T-cell (primary cell): ENCODE results near the gene IDS. TPM values are rescaled to one million over a fixed set of nuclear protein-coding genes. Genes with fewer than 3 reads are reported as not detected.
A peak's percentile ranks its signal among the peaks of the same experiment; 100 is the strongest.

Source experiments
- ATAC-seq, 4 experiments: fragments of 200-7000 bp in 3 of 4; fragments of 150-1000 bp in 1 of 4; cut with Tn5 transposase; replicated peaks in 1 of 4; 1 replicate in 3 of 4; 2 replicates in 1 of 4; pipeline ENCODE4 v1.10.0; 2021; ENCODE audit warnings: moderate library complexity in 3 of 4, mild to moderate bottlenecking in 2 of 4, moderate number of reproducible peaks in 1 of 4
- CTCF ChIA-PET, 2 donors: fragments of 300-600 bp; sonication (Branson Sonifier 250); formaldehyde crosslinking; loops; one replicate each; lab custom pipeline; 2022; ENCODE audit warnings: antibody characterized with exemption in 2 of 2; lab: Charles Lee
- POLR2A ChIA-PET, 2 donors: fragments of 300-600 bp; sonication (Branson Sonifier 250); formaldehyde crosslinking; loops; one replicate each; lab custom pipeline; 2022; ENCODE audit warnings: antibody characterized with exemption in 2 of 2; lab: Charles Lee
- DNase-seq, 35 experiments: peaks; one replicate each; pipeline versions ENCODE4 v3.0.0 to v3.0.0-alpha.2; 2013 to 2023
- H3K27ac ChIP-seq: one replicate; pipeline ENCODE4 v1.5.1; 2013; ENCODE audit warnings: low read length
- H3K27me3 ChIP-seq, 2 experiments: replicated peaks in 1 of 2; 1 replicate in 1 of 2; 2 replicates in 1 of 2; pipeline versions ENCODE4 v1.6.1 to v1.7.0; 2013; ENCODE audit warnings: low read length in 1 of 2, mixed read lengths in 1 of 2; ENCODE audit not compliant: control insufficient read depth in 2 of 2, insufficient read depth in 2 of 2; ENCODE audit errors: extremely low read depth in 1 of 2
- H3K36me3 ChIP-seq, 2 donors: 1 replicate in 1 of 2; 2 replicates in 1 of 2; pipeline versions ENCODE4 v1.6.1 to v1.7.0; 2013; ENCODE audit warnings: low read length in 1 of 2; ENCODE audit not compliant: control insufficient read depth in 2 of 2, insufficient read depth in 1 of 2; ENCODE audit errors: extremely low read depth in 1 of 2
- H3K4me1 ChIP-seq, 2 experiments: 1 replicate in 1 of 2; 2 replicates in 1 of 2; pipeline versions ENCODE4 v1.6.1 to v1.7.0; 2013; ENCODE audit warnings: low read length in 2 of 2, mixed read lengths in 1 of 2; ENCODE audit not compliant: insufficient read depth in 2 of 2, control insufficient read depth in 1 of 2; ENCODE audit errors: extremely low read depth in 1 of 2
- H3K4me3 ChIP-seq, 2 donors: 1 replicate in 1 of 2; 2 replicates in 1 of 2; pipeline versions ENCODE4 v1.5.1 to v1.7.0; 2013; ENCODE audit warnings: mild to moderate bottlenecking in 2 of 2, low read length in 1 of 2, moderate library complexity in 1 of 2; ENCODE audit not compliant: control insufficient read depth in 1 of 2; ENCODE audit errors: extremely low read depth in 1 of 2
- H3K9me3 ChIP-seq: 2 replicates; pipeline ENCODE4 v1.7.0; 2013
- H3K27ac Mint-ChIP-seq, 2 donors: one replicate each; pipeline ENCODE4 v1.8.0; 2020 to 2021; ENCODE audit warnings: mild to moderate bottlenecking in 2 of 2, mixed read lengths in 2 of 2
- H3K27me3 Mint-ChIP-seq, 2 donors: one replicate each; pipeline ENCODE4 v1.8.0; 2021 to 2022; ENCODE audit warnings: mixed read lengths in 2 of 2
- H3K36me3 Mint-ChIP-seq: one replicate; pipeline ENCODE4 v1.8.0; 2021; ENCODE audit warnings: mixed read lengths
- H3K4me1 Mint-ChIP-seq, 3 donors: one replicate each; pipeline ENCODE4 v1.8.0; 2020 to 2022; ENCODE audit warnings: mixed read lengths in 3 of 3, mild to moderate bottlenecking in 1 of 3
- H3K4me3 Mint-ChIP-seq, 3 donors: one replicate each; pipeline ENCODE4 v1.8.0; 2020 to 2022; ENCODE audit warnings: mild to moderate bottlenecking in 3 of 3, mixed read lengths in 3 of 3, moderate library complexity in 3 of 3
- H3K9me3 Mint-ChIP-seq, 3 donors: one replicate each; pipeline ENCODE4 v1.8.0; 2020 to 2022; ENCODE audit warnings: mixed read lengths in 3 of 3
- WGBS: methylation state at CpG from one replicate; pipeline ENCODE4 v1.1.5; 2013; ENCODE audit warnings: missing lambda C conversion rate; ENCODE audit not compliant: insufficient coverage; 5-methylcytosine and 5-hydroxymethylcytosine counted together
- total RNA-seq, 35 experiments: library from RNA in 6 of 35; stranded (reverse) in 6 of 35; fragments of 120-200 nt in 1 of 35; gene quantifications; one replicate each; pipeline versions ENCODE4 v1.2.1 to v1.2.4 and lab custom pipeline; 2013 to 2026

The IDS gene
- total RNA-seq, 5 donors from 2014 or later (not counting 1 experiment from before 2014, with no cell fraction given): 152 to 402 (median 182) TPM

GRCh38 chrX:149499766-149500165, 5.3 kb downstream of the IDS start:
- no peaks in the 10 kb centered on the region for H3K9me3 ChIP-seq
- Mint-ChIP-seq H3K36me3 (peaks cover 20% of the 10 kb centered on the region), H3K9me3 (no peaks in the 10 kb centered on the region), H3K4me1 (peaks cover 26 to 32% (median 30%) of the 10 kb centered on the region in 3 donors), H3K27me3 (peaks cover 0 to 3% of the 10 kb centered on the region in 2 donors), H3K4me3 (no peak overlapping the region), H3K27ac (no peak overlapping the region)
- ChIA-PET POLR2A (interaction anchor here in 1 of 2 donors (0.6 to 7.5 kb wide), 7 partner anchors 9 to 833 kb away, joined by 3 to 111 read pairs (median 5); partner anchors contain the start of gene EOLA1), CTCF (no interaction called here)
- no peaks in the 10 kb centered on the region for H3K27me3 ChIP-seq
- H3K4me3 ChIP-seq: no peak overlapping the region
- H3K4me1 ChIP-seq: peaks cover 0 to 23% of the 10 kb centered on the region in 2 experiments
- H3K36me3 ChIP-seq: peaks cover 4 to 75% of the 10 kb centered on the region in 2 donors
- WGBS: 86% methylated on average over 1 of the region's 5 CpGs
- ATAC-seq (no peak), DNase-seq (no peak)
- no peak overlapping the region for H3K27ac ChIP-seq

DNA sequence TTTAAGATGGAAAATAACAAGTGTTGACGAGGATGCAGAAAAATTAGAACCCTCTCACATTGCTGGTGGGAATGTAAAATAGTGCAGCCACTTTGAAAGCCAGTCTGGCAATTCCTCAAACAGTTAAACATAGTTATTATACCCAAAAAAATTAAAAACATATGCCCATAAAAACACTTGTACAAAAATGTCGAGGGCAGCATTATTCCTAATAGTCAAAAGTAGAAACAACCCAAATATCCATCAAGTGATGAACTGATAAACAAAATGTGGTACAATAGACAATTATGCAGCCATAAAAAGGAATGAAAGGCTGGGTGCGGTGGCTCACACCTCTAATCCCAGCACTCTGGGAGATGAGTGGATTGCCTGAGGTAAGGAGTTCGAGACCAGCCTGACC, 6.3 kb downstream of the IDS start:
- H3K27ac Mint-ChIP-seq: no peak overlapping the region
- no peak overlapping the region for H3K4me3 Mint-ChIP-seq
- POLR2A ChIA-PET: interaction anchor here in 1 of 2 donors (0.6 to 7.5 kb wide), 2 partner anchors 15 to 41 kb away, joined by 5 to 111 read pairs; partner anchors contain the start of gene EOLA1

GRCh38 chrX:149497626-149498025, 7.5 kb downstream of the IDS start:
- Histone ChIP-seq H3K4me1 (peaks cover 0 to 17% of the 10 kb centered on the region in 2 experiments), H3K36me3 (peaks cover 4 to 94% of the 10 kb centered on the region in 2 donors), H3K27ac (no peak overlapping the region), H3K9me3 (no peaks in the 10 kb centered on the region), H3K27me3 (no peaks in the 10 kb centered on the region), H3K4me3 (no peak overlapping the region)
- ATAC-seq (no peak), DNase-seq (no peak)
- Mint-ChIP-seq H3K4me3 (no peak overlapping the region), H3K27me3 (no peaks in the 10 kb centered on the region), H3K9me3 (no peaks in the 10 kb centered on the region), H3K27ac (peak overlapping the region in 1 of 2 donors; percentile 28), H3K36me3 (peaks cover 20% of the 10 kb centered on the region), H3K4me1 (peaks cover 21 to 31% (median 23%) of the 10 kb centered on the region in 3 donors)
- CTCF ChIA-PET: no interaction called here
- POLR2A ChIA-PET: interaction anchor here in 1 of 2 donors (1.3 kb wide), 1 partner anchor 42 kb away, joined by 4 read pairs; no protein-coding TSS in a partner anchor
- WGBS: no CpG with 5 or more reads among the region's 2 CpGs

More for the DNA sequence above, 6.3 kb downstream of the IDS start:
- no peaks in the 10 kb centered on the region for H3K27me3 ChIP-seq
- peaks cover 0 to 20% of the 10 kb centered on the region in 2 experiments for H3K4me1 ChIP-seq
- DNase-seq: no peak
- ATAC-seq: no peak
- no CpG with 5 or more reads among the region's 4 CpGs for WGBS
- peaks cover 4 to 85% of the 10 kb centered on the region in 2 donors for H3K36me3 ChIP-seq
- Mint-ChIP-seq H3K4me1 (peaks cover 21 to 32% (median 26%) of the 10 kb centered on the region in 3 donors), H3K9me3 (no peaks in the 10 kb centered on the region), H3K36me3 (peaks cover 20% of the 10 kb centered on the region), H3K27me3 (no peaks in the 10 kb centered on the region)
- H3K9me3 ChIP-seq: no peaks in the 10 kb centered on the region
- CTCF ChIA-PET: interaction anchor here in 1 of 2 donors (0.6 kb wide), 1 partner anchor 216 kb away, joined by 3 read pairs; no protein-coding TSS in a partner anchor
- no peak overlapping the region for H3K4me3 ChIP-seq
- no peak overlapping the region for H3K27ac ChIP-seq

GRCh38 chrX:149497054-149497453, 8.1 kb downstream of the IDS start:
- H3K27ac Mint-ChIP-seq: no peak overlapping the region
- Histone ChIP-seq H3K9me3 (no peaks in the 10 kb centered on the region), H3K4me3 (no peak overlapping the region), H3K4me1 (peaks cover 0 to 11% of the 10 kb centered on the region in 2 experiments), H3K27me3 (no peaks in the 10 kb centered on the region), H3K36me3 (peaks cover 4 to 95% of the 10 kb centered on the region in 2 donors), H3K27ac (no peak overlapping the region)
- no peaks in the 10 kb centered on the region for H3K9me3 Mint-ChIP-seq
- H3K36me3 Mint-ChIP-seq: peaks cover 20% of the 10 kb centered on the region
- WGBS: no CpG with 5 or more reads among the region's 1 CpG
- H3K27me3 Mint-ChIP-seq: no peaks in the 10 kb centered on the region
- peaks cover 16 to 25% (median 17%) of the 10 kb centered on the region in 3 donors for H3K4me1 Mint-ChIP-seq
- no peak overlapping the region for H3K4me3 Mint-ChIP-seq
- ChIA-PET CTCF (interaction anchor here in 1 of 2 donors (2.1 kb wide), 1 partner anchor 43 kb away, joined by 4 read pairs; no protein-coding TSS in a partner anchor), POLR2A (interaction anchor here (0.7 to 1.7 kb wide), 5 partner anchors 10 to 43 kb away, joined by 3 to 10 read pairs (median 4); partner anchors contain the start of gene EOLA1 (in 1 of the 2))
- DNase-seq (no peak), ATAC-seq (no peak)

DNA sequence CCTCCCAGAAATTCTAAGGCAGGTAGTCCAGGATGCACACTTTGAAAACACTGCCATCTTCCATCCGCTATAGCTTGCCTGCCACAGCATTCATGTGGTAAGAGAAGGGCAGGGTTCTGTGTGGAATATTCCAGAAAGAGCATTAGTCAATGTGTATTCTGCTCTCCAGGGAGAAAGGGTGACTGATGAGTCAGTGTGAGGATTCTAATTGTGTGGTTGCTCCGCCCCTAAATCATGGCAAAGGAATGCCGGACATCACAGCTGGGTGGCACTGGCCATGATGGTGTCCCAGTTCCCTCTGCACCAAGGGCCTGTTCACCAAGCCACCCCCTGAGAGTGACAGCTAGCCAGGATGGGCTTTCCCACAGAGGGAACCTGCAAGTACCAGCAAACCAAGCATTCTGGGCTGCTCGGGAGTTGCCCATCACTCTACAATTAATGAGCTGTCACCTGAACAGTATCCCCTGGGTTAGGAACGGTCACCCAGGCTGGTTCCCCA, 9.5 kb downstream of the IDS start:
- Histone ChIP-seq H3K27me3 (no peaks in the 10 kb centered on the region), H3K4me1 (peaks cover 0 to 4% of the 10 kb centered on the region in 2 experiments), H3K27ac (no peak overlapping the region), H3K9me3 (no peaks in the 10 kb centered on the region), H3K4me3 (no peak overlapping the region), H3K36me3 (peaks cover 0 to 94% of the 10 kb centered on the region in 2 donors)
- ChIA-PET CTCF (interaction anchor here in 1 of 2 donors (2.1 kb wide), 1 partner anchor 44 kb away, joined by 4 read pairs; no protein-coding TSS in a partner anchor), POLR2A (interaction anchor here (1.1 to 1.7 kb wide), 2 partner anchors 9 to 45 kb away, joined by 3 to 10 read pairs; partner anchors contain the start of gene EOLA1 (in 1 of the 2))
- 100% methylated on average over 2 of the region's 5 CpGs for WGBS
- H3K9me3 Mint-ChIP-seq: no peaks in the 10 kb centered on the region
- DNase-seq: no peak
- no peaks in the 10 kb centered on the region for H3K27me3 Mint-ChIP-seq
- H3K4me1 Mint-ChIP-seq: peaks cover 5 to 22% (median 13%) of the 10 kb centered on the region in 3 donors
- ATAC-seq: no peak
- no peak overlapping the region for H3K4me3 Mint-ChIP-seq
- peaks cover 25% of the 10 kb centered on the region for H3K36me3 Mint-ChIP-seq
- H3K27ac Mint-ChIP-seq: no peak overlapping the region

- ChIA-PET CTCF (interaction anchor here in 1 of 2 donors (2.1 kb wide), 1 partner anchor 45 kb away, joined by 4 read pairs; no protein-coding TSS in a partner anchor), POLR2A (interaction anchor here (0.7 to 1.8 kb wide), 3 partner anchors 10 to 1254 kb away, joined by 4 to 10 read pairs (median 4); partner anchors contain the start of genes EOLA1 (in 1 of the 2) and IDS (in 1 of the 2))
- DNase-seq: no peak
- Histone ChIP-seq H3K9me3 (no peaks in the 10 kb centered on the region), H3K27ac (no peak overlapping the region), H3K4me3 (no peak overlapping the region), H3K36me3 (peaks cover 0 to 94% of the 10 kb centered on the region in 2 donors), H3K4me1 (peaks cover 0 to 4% of the 10 kb centered on the region in 2 experiments), H3K27me3 (no peaks in the 10 kb centered on the region)
- no peaks in the 10 kb centered on the region for H3K9me3 Mint-ChIP-seq
- no peaks in the 10 kb centered on the region for H3K27me3 Mint-ChIP-seq
- peaks cover 0 to 19% (median 10%) of the 10 kb centered on the region in 3 donors for H3K4me1 Mint-ChIP-seq
- 93% methylated on average over 3 of the region's 4 CpGs for WGBS
- no peak overlapping the region for H3K27ac Mint-ChIP-seq
- no peak for ATAC-seq
- H3K4me3 Mint-ChIP-seq: no peak overlapping the region
- peaks cover 25% of the 10 kb centered on the region for H3K36me3 Mint-ChIP-seq
Measured at GRCh38 chrX:149494844-149495565, 10.1 kb downstream of the IDS start.
